GM18502 (cell line): ENCODE results near the gene MELTF.
A peak's percentile ranks its signal among the peaks of the same experiment; 100 is the strongest.

Experiments
- ATAC-seq: cut with Tn5 transposase; IDR thresholded peaks from one replicate; pipeline ENCODE4 v1.9.1; 2021; ENCODE audit warnings: mild to moderate bottlenecking; ENCODE audit not compliant: unreplicated experiment, poor library complexity

The MELTF gene

GRCh38 chr3:197012540-197012883 is 17.1 kb downstream of the MELTF start:
- ATAC-seq = no peak

- no peak for ATAC-seq
These were observed 17.7 kb downstream of the MELTF start for GRCh38 chr3:197011780-197012539.

- ATAC-seq = no peak
These were observed 18.9 kb downstream of the MELTF start for GRCh38 chr3:197010556-197011351.

GRCh38 chr3:197009532-197010019 is 20.0 kb downstream of the MELTF start:
- no peak for ATAC-seq

GRCh38 chr3:197008436-197009209 is 21.0 kb downstream of the MELTF start:
- ATAC-seq = no peak

GRCh38 chr3:197007953-197008352 is 21.7 kb downstream of the MELTF start:
- ATAC-seq = no peak

- no peak for ATAC-seq
These were observed 22.2 kb downstream of the MELTF start for GRCh38 chr3:197007296-197007940.

- no peak for ATAC-seq
These were observed 22.8 kb downstream of the MELTF start for GRCh38 chr3:197006860-197007259.

- no peak for ATAC-seq
These were observed 23.2 kb downstream of the MELTF start for GRCh38 chr3:197006446-197006845.

GRCh38 chr3:197003461-197004385 is 25.9 kb downstream of the MELTF start:
- ATAC-seq = peak; percentile 24

- peak; percentile 74 for ATAC-seq
These were observed 26.7 kb downstream of the MELTF start for GRCh38 chr3:197002701-197003454.

GRCh38 chr3:197001972-197002700 is 27.5 kb downstream of the MELTF start:
- no peak for ATAC-seq

- ATAC-seq = no peak
These were observed 28.3 kb downstream of the MELTF start for GRCh38 chr3:197001106-197001971.

GRCh38 chr3:197000211-197000610 is 29.4 kb downstream of the MELTF start:
- no peak for ATAC-seq

- no peak for ATAC-seq
These were observed 30.5 kb downstream of the MELTF start for GRCh38 chr3:196998966-196999760.

GRCh38 chr3:196997311-196997710 is 32.3 kb downstream of the MELTF start:
- no peak for ATAC-seq
